Neuronal stem cell (in vitro differentiated cells): ENCODE data around the gene ZNF804A.

ENCODE experiments used
- DNase-seq: peaks from one replicate; pipeline ENCODE4 v3.0.0-alpha.2; 2013; ENCODE audit warnings: low spot score
- H2AFZ ChIP-seq: one replicate; pipeline ENCODE4 v1.6.1; 2013; ENCODE audit warnings: mild to moderate bottlenecking, low read length, inconsistent platforms
- H2AK5ac ChIP-seq: 2 replicates; pipeline ENCODE4 v1.6.1; 2013; ENCODE audit warnings: low read depth, mild to moderate bottlenecking, inconsistent platforms, low read length, moderate library complexity, mixed read lengths
- H2BK120ac ChIP-seq: 2 replicates; pipeline ENCODE4 v1.6.1; 2013; ENCODE audit warnings: low read depth, mild to moderate bottlenecking, inconsistent platforms, low read length, moderate library complexity, mixed read lengths
- H2BK12ac ChIP-seq: one replicate; pipeline ENCODE4 v1.6.1; 2013; ENCODE audit warnings: low read length, inconsistent platforms
- H2BK15ac ChIP-seq: 2 replicates; pipeline ENCODE4 v1.6.1; 2013; ENCODE audit warnings: mild to moderate bottlenecking, low read length, inconsistent platforms, mixed read lengths
- H2BK5ac ChIP-seq: one replicate; pipeline ENCODE4 v1.6.1; 2013; ENCODE audit warnings: inconsistent platforms, mild to moderate bottlenecking, low read length, moderate library complexity
- H3K14ac ChIP-seq: one replicate; pipeline ENCODE4 v1.6.1; 2013; ENCODE audit warnings: low read length, inconsistent platforms
- H3K18ac ChIP-seq: 2 replicates; pipeline ENCODE4 v1.6.1; 2013; ENCODE audit warnings: low read length, inconsistent platforms
- H3K23ac ChIP-seq: 2 replicates; pipeline ENCODE4 v1.6.1; 2013; ENCODE audit warnings: low read depth, mild to moderate bottlenecking, mixed read lengths, low read length, inconsistent platforms; ENCODE audit not compliant: poor library complexity
- H3K27ac ChIP-seq: replicated peaks from 3 replicates; pipeline ENCODE4 v1.5.1; 2013; ENCODE audit warnings: low read length, inconsistent platforms
- H3K27me3 ChIP-seq, 3 experiments: 2 replicates each; pipeline ENCODE4 v1.6.1; 2013; ENCODE audit warnings: low read length in 3 of 3, mild to moderate bottlenecking in 2 of 3, inconsistent platforms in 1 of 3, low read depth in 1 of 3, mixed read lengths in 1 of 3, moderate library complexity in 1 of 3; ENCODE audit not compliant: control insufficient read depth in 3 of 3, insufficient read depth in 3 of 3
- H3K36me3 ChIP-seq, 2 donors: replicated peaks in 1 of 2; 2 replicates each; pipeline ENCODE4 v1.6.1; 2013; ENCODE audit warnings: low read length in 2 of 2; ENCODE audit not compliant: control insufficient read depth in 2 of 2, insufficient read depth in 2 of 2
- H3K4ac ChIP-seq: 2 replicates; pipeline ENCODE4 v1.6.1; 2013; ENCODE audit warnings: inconsistent platforms, mild to moderate bottlenecking, low read length, moderate library complexity
- H3K4me1 ChIP-seq, 2 donors: 1 replicate in 1 of 2; 2 replicates in 1 of 2; pipeline ENCODE4 v1.6.1; 2013; ENCODE audit warnings: low read length in 2 of 2, low read depth in 1 of 2; ENCODE audit not compliant: control insufficient read depth in 2 of 2, insufficient read depth in 1 of 2
- H3K4me2 ChIP-seq: one replicate; pipeline ENCODE4 v1.6.1; 2013; ENCODE audit warnings: mild to moderate bottlenecking, low read length, inconsistent platforms; ENCODE audit not compliant: insufficient read depth, poor library complexity, severe bottlenecking
- H3K4me3 ChIP-seq, 2 donors: 2 replicates each; pipeline ENCODE4 v1.5.1; 2013; ENCODE audit warnings: low read length in 2 of 2, mild to moderate bottlenecking in 2 of 2, inconsistent platforms in 1 of 2, moderate library complexity in 1 of 2
- H3K79me1 ChIP-seq: one replicate; pipeline ENCODE4 v1.6.1; 2013; ENCODE audit warnings: low read depth, mild to moderate bottlenecking, inconsistent platforms, low read length, moderate library complexity
- H3K9ac ChIP-seq: one replicate; pipeline ENCODE4 v1.6.1; 2013; ENCODE audit warnings: mild to moderate bottlenecking, low read depth, low read length, inconsistent platforms; ENCODE audit not compliant: poor library complexity
- H3K9me3 ChIP-seq, 2 donors: replicated peaks in 1 of 2; 2 replicates each; pipeline versions ENCODE3 to v1.6.1; 2013; ENCODE audit warnings: low read length in 2 of 2, mild to moderate bottlenecking in 2 of 2, inconsistent platforms in 1 of 2, low read depth in 1 of 2, mixed read lengths in 1 of 2, moderate library complexity in 1 of 2; ENCODE audit not compliant: control insufficient read depth in 2 of 2, insufficient read depth in 1 of 2
- H4K8ac ChIP-seq: one replicate; pipeline ENCODE4 v1.6.1; 2013; ENCODE audit warnings: low read depth, mild to moderate bottlenecking, inconsistent platforms, low read length, moderate library complexity
- H4K91ac ChIP-seq: one replicate; pipeline ENCODE4 v1.6.1; 2013; ENCODE audit warnings: low read length, low read depth, mild to moderate bottlenecking, inconsistent platforms; ENCODE audit not compliant: poor library complexity
- WGBS, 2 donors: extraction: QIAGEN DNeasy Blood & Tissue Kit; methylation state at CpG; one replicate each; pipeline ENCODE4 v1.1.7; 2013; ENCODE audit warnings: missing lambda C conversion rate in 2 of 2, mixed read lengths in 1 of 2; ENCODE audit not compliant: insufficient read length in 2 of 2, insufficient replicate concordance in 1 of 2; ENCODE audit errors: extremely low coverage in 2 of 2; 5-methylcytosine and 5-hydroxymethylcytosine counted together

ZNF804A gene

GRCh38 chr2:184637781-184638180 lies 39.5 kb downstream of the ZNF804A start:
- H3K27me3 ChIP-seq = no peaks in the 10 kb centered on the region
- H3K9me3 ChIP-seq = no peaks in the 10 kb centered on the region
- no peak overlapping the region for H3K4ac ChIP-seq
- H3K4me3 ChIP-seq = no peak overlapping the region
- no peak overlapping the region for H3K23ac ChIP-seq
- H2BK120ac ChIP-seq = no peak overlapping the region
- no peak overlapping the region for H3K14ac ChIP-seq
- H3K27ac ChIP-seq = no peak overlapping the region
- no CpG with 5 or more reads among the region's 1 CpG for WGBS, 2 donors
- no peak overlapping the region for H2BK15ac ChIP-seq
- H2BK5ac ChIP-seq = no peak overlapping the region
- H4K8ac ChIP-seq = no peak overlapping the region
- H3K4me1 ChIP-seq = no peaks in the 10 kb centered on the region
- no peaks in the 10 kb centered on the region for H3K36me3 ChIP-seq
- no peak overlapping the region for H3K9ac ChIP-seq
- no peak for DNase-seq
- H2AK5ac ChIP-seq = no peak overlapping the region
- no peak overlapping the region for H2AFZ ChIP-seq
- H4K91ac ChIP-seq = no peak overlapping the region
- no peak overlapping the region for H2BK12ac ChIP-seq
- H3K4me2 ChIP-seq = no peak overlapping the region
- H3K79me1 ChIP-seq = no peaks in the 10 kb centered on the region
- H3K18ac ChIP-seq = no peak overlapping the region

- Histone ChIP-seq H2BK120ac (no peak overlapping the region), H2AFZ (no peak overlapping the region), H3K4me2 (no peak overlapping the region), H3K27ac (no peak overlapping the region), H2BK15ac (no peak overlapping the region), H2BK12ac (no peak overlapping the region), H3K4me3 (no peak overlapping the region), H3K23ac (no peak overlapping the region), H3K4me1 (no peaks in the 10 kb centered on the region), H4K91ac (no peak overlapping the region), H3K9ac (no peak overlapping the region), H3K18ac (no peak overlapping the region), H3K14ac (no peak overlapping the region), H3K36me3 (no peaks in the 10 kb centered on the region), H3K4ac (no peak overlapping the region), H3K27me3 (no peaks in the 10 kb centered on the region), H3K79me1 (no peaks in the 10 kb centered on the region), H2BK5ac (no peak overlapping the region), H3K9me3 (no peaks in the 10 kb centered on the region), H4K8ac (no peak overlapping the region), H2AK5ac (no peak overlapping the region)
- no peak for DNase-seq
Measured at GRCh38 chr2:184644685-184645084, 46.4 kb downstream of the ZNF804A start.

GRCh38 chr2:184646177-184646576 lies 47.8 kb downstream of the ZNF804A start:
- Histone ChIP-seq H3K27me3 (no peaks in the 10 kb centered on the region), H3K36me3 (no peaks in the 10 kb centered on the region), H3K9ac (no peak overlapping the region), H3K79me1 (no peaks in the 10 kb centered on the region), H3K27ac (no peak overlapping the region), H2BK120ac (no peak overlapping the region), H3K18ac (peak overlapping the region; percentile 35), H3K4ac (no peak overlapping the region), H3K4me2 (no peak overlapping the region), H2AK5ac (no peak overlapping the region), H3K4me3 (no peak overlapping the region), H3K14ac (no peak overlapping the region), H3K4me1 (no peaks in the 10 kb centered on the region), H4K8ac (no peak overlapping the region), H3K9me3 (no peaks in the 10 kb centered on the region), H2BK12ac (no peak overlapping the region), H2AFZ (peak overlapping the region; percentile 42), H2BK5ac (no peak overlapping the region), H3K23ac (no peak overlapping the region), H4K91ac (no peak overlapping the region), H2BK15ac (no peak overlapping the region)
- no peak for DNase-seq
- no CpG with 5 or more reads among the region's 2 CpGs for WGBS, 2 donors

GRCh38 chr2:184646593-184646992 lies 48.3 kb downstream of the ZNF804A start:
- Histone ChIP-seq H3K9me3 (no peaks in the 10 kb centered on the region), H3K4ac (no peak overlapping the region), H2BK5ac (no peak overlapping the region), H3K4me2 (no peak overlapping the region), H3K4me1 (no peaks in the 10 kb centered on the region), H3K36me3 (no peaks in the 10 kb centered on the region), H2BK15ac (no peak overlapping the region), H3K27ac (no peak overlapping the region), H2AFZ (peak overlapping the region; percentile 42), H3K9ac (no peak overlapping the region), H2BK12ac (no peak overlapping the region), H4K8ac (peak overlapping the region; percentile 29), H3K23ac (no peak overlapping the region), H2AK5ac (no peak overlapping the region), H3K4me3 (no peak overlapping the region), H4K91ac (no peak overlapping the region), H2BK120ac (no peak overlapping the region), H3K14ac (no peak overlapping the region), H3K18ac (no peak overlapping the region), H3K79me1 (no peaks in the 10 kb centered on the region), H3K27me3 (no peaks in the 10 kb centered on the region)
- no peak for DNase-seq
- WGBS, 2 donors = no CpG with 5 or more reads among the region's 4 CpGs
